SU-DHL-6 (cell line): ENCODE data around the gene KASH5.

Experiments
- H2AFZ ChIP-seq: fragments of 200-600 bp; sonication (generic); 2 replicates; pipeline ENCODE4 v1.6.1; 2014; ENCODE audit warnings: low read depth, mild to moderate bottlenecking, moderate library complexity, mixed read lengths, antibody characterized with exemption, low read length; ENCODE audit not compliant: severe bottlenecking
- H3F3A ChIP-seq: fragments of 200-600 bp; shearing (Covaris generic); 2 replicates; pipeline ENCODE4 v1.6.0; 2016; ENCODE audit warnings: antibody characterized with exemption, mild to moderate bottlenecking; ENCODE audit not compliant: insufficient read depth
- H3K27ac ChIP-seq: fragments of 200-600 bp; sonication (generic); 2 replicates; pipeline ENCODE4 v1.5.1; 2016; ENCODE audit warnings: low read depth, mild to moderate bottlenecking, low read length, moderate library complexity, mixed read lengths
- H3K27me3 ChIP-seq: fragments of 200-600 bp; sonication (generic), shearing (Covaris generic); 2 replicates; pipeline ENCODE4 v1.6.0; 2014; ENCODE audit warnings: mild to moderate bottlenecking, low read length
- H3K36me3 ChIP-seq: fragments of 200-600 bp; sonication (generic); 2 replicates; pipeline ENCODE4 v1.6.1; 2014; ENCODE audit warnings: mild to moderate bottlenecking, low read length, mixed read lengths
- H3K4me2 ChIP-seq: fragments of 300-600, 200-600 bp; shearing (Covaris generic), sonication (generic); 2 replicates; pipeline ENCODE4 v1.6.0; 2014; ENCODE audit warnings: low read length, low read depth, mild to moderate bottlenecking; ENCODE audit not compliant: poor library complexity, severe bottlenecking
- H3K4me3 ChIP-seq: fragments of 200-600 bp; sonication (generic); 2 replicates; pipeline ENCODE4 v1.5.1; 2014; ENCODE audit warnings: antibody characterized with exemption, low read length, mild to moderate bottlenecking, mixed read lengths; ENCODE audit not compliant: insufficient read depth, poor library complexity, severe bottlenecking
- H3K79me2 ChIP-seq: fragments of 200-600 bp; sonication (generic); 2 replicates; pipeline ENCODE4 v1.6.1; 2014; ENCODE audit warnings: mild to moderate bottlenecking, low read length, moderate library complexity; ENCODE audit not compliant: insufficient read depth
- H3K9ac ChIP-seq: fragments of 200-600 bp; sonication (generic); 2 replicates; pipeline ENCODE4 v1.7.0; 2014; ENCODE audit warnings: mild to moderate bottlenecking, low read length
- H3K9me2 ChIP-seq: fragments of 200-600 bp; sonication (generic); replicated peaks from 2 replicates; pipeline ENCODE4 v1.6.1; 2014; ENCODE audit warnings: low read length; ENCODE audit not compliant: insufficient read depth
- H3K9me3 ChIP-seq: fragments of 200-600 bp; sonication (generic); 2 replicates; pipeline ENCODE4 v1.6.1; 2014; ENCODE audit warnings: low read length, mixed read lengths; ENCODE audit not compliant: insufficient read depth
- H4K20me1 ChIP-seq: fragments of 200-600 bp; sonication (generic); 2 replicates; pipeline ENCODE4 v1.6.1; 2014; ENCODE audit warnings: low read depth, mild to moderate bottlenecking, antibody characterized with exemption, low read length, moderate library complexity, mixed read lengths
- EZH2phosphoT487 ChIP-seq: fragments of 200-600 bp; sonication (generic), shearing (Covaris generic); conservative IDR thresholded peaks from 2 replicates; pipeline ENCODE4 v1.6.1; 2018; ENCODE audit warnings: mild to moderate bottlenecking, antibody characterized with exemption, low read length, moderate library complexity, mixed read lengths
- TF ChIP-seq, protein P1 (sequence below): fragments of 200-600 bp; sonication (generic); IDR thresholded peaks from one replicate; pipeline ENCODE4 v1.5.1; 2017; ENCODE audit warnings: antibody characterized with exemption, mild to moderate bottlenecking, low read length, moderate library complexity; ENCODE audit not compliant: insufficient read depth, poor library complexity, severe bottlenecking

The KASH5 gene

DNA sequence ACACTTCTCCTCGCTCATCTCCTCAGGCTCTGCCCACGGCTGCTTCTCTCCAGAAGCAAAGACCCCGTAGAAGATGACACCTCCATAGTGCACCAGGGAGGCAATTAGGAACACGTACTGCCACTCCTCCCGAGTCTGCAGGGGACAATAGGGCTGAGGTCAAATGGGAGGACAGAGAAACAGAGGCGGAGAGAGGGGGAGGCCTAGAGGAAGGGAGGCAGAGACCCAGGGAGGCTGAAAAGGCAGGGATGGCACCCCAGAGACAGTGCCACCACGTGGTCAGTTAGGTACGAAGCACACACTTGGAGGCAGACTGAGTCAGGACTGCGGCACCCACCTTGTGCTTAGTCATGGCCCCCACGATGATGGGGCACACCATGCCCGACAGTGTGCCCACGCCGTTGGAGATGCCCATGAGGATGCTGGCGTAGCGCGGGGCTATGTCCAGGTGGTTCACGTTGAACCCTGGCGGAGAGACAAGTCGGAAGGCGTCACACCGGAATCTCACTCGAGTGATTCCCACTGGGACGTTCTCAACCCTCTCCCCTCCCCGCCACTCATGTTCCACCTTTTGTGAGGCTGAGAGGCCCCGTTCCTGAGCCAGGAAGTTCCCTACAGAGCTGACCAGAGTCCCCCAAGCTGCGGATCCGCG, 42.8 kb downstream of the KASH5 start:
- Histone ChIP-seq H3K9me3 (no peaks in the 10 kb centered on the region), H4K20me1 (no peaks in the 10 kb centered on the region), H3K9ac (no peak overlapping the region), H3K27me3 (no peaks in the 10 kb centered on the region), H3K4me3 (no peak overlapping the region), H3K4me2 (no peak overlapping the region), H3K27ac (no peak overlapping the region), H3F3A (no peaks in the 10 kb centered on the region), H3K79me2 (no peaks in the 10 kb centered on the region), H3K9me2 (no peaks in the 10 kb centered on the region), H2AFZ (no peak overlapping the region), H3K36me3 (no peaks in the 10 kb centered on the region)
- TF ChIP-seq, protein P1, sequence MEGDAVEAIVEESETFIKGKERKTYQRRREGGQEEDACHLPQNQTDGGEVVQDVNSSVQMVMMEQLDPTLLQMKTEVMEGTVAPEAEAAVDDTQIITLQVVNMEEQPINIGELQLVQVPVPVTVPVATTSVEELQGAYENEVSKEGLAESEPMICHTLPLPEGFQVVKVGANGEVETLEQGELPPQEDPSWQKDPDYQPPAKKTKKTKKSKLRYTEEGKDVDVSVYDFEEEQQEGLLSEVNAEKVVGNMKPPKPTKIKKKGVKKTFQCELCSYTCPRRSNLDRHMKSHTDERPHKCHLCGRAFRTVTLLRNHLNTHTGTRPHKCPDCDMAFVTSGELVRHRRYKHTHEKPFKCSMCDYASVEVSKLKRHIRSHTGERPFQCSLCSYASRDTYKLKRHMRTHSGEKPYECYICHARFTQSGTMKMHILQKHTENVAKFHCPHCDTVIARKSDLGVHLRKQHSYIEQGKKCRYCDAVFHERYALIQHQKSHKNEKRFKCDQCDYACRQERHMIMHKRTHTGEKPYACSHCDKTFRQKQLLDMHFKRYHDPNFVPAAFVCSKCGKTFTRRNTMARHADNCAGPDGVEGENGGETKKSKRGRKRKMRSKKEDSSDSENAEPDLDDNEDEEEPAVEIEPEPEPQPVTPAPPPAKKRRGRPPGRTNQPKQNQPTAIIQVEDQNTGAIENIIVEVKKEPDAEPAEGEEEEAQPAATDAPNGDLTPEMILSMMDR = no peak
- no peak for TF ChIP-seq EZH2phosphoT487

DNA sequence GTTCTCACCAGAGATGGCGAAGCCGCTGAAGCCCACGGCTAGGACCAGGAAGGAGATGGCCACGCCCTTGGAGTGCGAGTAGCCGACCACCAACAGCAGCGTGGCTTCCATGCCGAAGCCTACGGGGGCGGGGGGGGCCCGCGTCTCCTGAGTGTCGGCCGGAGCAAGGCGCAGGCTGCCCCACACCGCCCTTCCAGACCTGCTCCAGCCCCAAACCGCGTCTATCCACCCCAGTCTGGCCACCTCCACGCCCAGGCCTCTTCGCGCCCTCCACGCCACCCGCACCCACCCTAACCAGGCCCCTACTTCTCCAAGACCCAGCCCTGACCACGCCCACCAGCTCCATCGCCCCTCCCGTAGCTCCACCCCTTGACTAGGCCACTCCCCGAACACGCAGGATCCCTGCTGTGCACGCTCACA, 43.3 kb downstream of the KASH5 start:
- Histone ChIP-seq H3K9ac (no peak overlapping the region), H3K9me3 (no peaks in the 10 kb centered on the region), H2AFZ (no peak overlapping the region), H3K4me3 (no peak overlapping the region), H3K4me2 (no peak overlapping the region), H3K79me2 (no peaks in the 10 kb centered on the region), H3K27ac (no peak overlapping the region), H3K9me2 (no peaks in the 10 kb centered on the region), H4K20me1 (no peaks in the 10 kb centered on the region), H3K27me3 (no peaks in the 10 kb centered on the region), H3F3A (no peaks in the 10 kb centered on the region), H3K36me3 (no peaks in the 10 kb centered on the region)
- TF ChIP-seq, protein P1 = no peak
- TF ChIP-seq EZH2phosphoT487 = no peak

DNA sequence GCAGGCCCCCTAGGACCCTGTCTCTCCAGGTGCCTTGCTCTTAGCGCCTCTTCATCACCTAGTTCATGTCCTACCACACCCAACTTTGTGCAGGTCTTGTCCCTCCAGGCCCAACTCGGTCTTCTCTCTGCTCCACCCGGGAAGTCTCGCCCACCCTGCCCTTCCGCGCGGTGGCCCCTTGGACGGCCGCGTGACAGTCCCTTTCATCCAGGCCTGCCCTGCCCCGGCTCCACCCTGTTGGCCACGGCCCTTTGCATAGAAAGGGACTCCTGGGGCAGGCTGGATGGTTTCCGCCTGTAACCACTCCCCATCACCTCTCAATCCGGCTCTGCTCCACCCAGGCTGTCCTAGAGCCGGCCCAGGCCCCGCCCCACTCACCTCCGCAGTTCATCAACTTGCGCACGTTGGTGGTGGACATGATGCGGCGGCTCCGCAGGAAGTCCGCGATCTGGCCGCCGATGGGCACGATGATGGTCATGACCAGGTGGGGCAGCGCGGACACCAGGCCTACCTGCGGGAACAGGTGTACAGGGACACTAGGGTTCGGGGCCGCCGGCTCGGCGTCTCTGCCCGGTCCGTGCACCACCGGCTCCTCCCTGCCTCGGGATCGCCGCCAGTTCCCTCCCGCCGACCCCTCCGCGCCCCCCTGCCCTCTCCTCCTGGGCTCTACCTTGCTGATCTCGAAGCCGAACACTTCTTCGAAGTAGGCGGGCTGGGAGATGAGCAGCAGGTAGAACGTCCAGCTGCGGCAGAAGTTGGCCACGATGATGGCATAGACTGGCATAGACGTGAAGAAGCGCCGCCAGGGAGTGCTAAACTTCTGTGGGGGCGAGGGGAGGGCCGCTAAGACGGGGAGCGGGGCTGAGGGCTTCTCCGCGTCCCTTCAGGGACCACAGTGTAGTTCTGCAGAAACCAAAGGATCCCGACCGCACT, 44.4 kb downstream of the KASH5 start:
- Histone ChIP-seq H3K79me2 (no peaks in the 10 kb centered on the region), H3K4me2 (no peak overlapping the region), H3K36me3 (no peaks in the 10 kb centered on the region), H4K20me1 (no peaks in the 10 kb centered on the region), H3K27me3 (no peaks in the 10 kb centered on the region), H3K4me3 (no peak overlapping the region), H3K27ac (no peak overlapping the region), H3F3A (no peaks in the 10 kb centered on the region), H3K9me3 (no peaks in the 10 kb centered on the region), H3K9ac (no peak overlapping the region), H2AFZ (no peak overlapping the region), H3K9me2 (no peaks in the 10 kb centered on the region)
- TF ChIP-seq, protein P1 = no peak
- no peak for TF ChIP-seq EZH2phosphoT487
